ENCODE measurements around the gene CCDC14. TPM values are rescaled to one million over a fixed set of nuclear protein-coding genes. Genes with fewer than 3 reads are reported as not detected.
A peak's percentile ranks its signal among the peaks of the same experiment; 100 is the strongest.

CCDC14 gene
- total and polyA plus RNA-seq, 2 experiments from 2014 or later = 52.5 to 113 TPM

DNA sequence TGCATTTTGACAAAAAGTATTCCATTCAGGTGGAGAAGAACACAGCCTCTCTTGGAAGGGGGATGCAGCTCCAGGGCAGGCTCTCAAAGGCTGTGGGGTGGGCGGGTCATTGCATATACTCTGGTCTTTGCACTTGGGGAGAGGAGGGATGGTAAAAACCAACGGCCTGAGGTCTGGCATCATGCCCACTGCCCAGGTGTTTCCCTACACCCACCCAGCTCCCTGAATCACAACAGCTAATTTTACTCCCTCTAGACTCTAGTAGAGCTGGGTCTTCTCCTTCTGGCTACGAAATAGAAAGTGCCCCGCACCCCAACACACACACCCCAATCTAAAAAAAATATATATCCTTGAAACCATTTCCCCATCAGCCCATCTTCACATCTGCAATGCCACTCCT lies 77.9 kb downstream of the CCDC14 start:
- H3K9me3 Mint-ChIP-seq = no peaks in the 10 kb centered on the region; the same call in 2 of the 3 replicates
- no peaks in the 10 kb centered on the region; the same call in 1 of the 2 replicates for H4K20me1 ChIP-seq (replicated peaks; ENCODE audit: insufficient read depth)
- no peaks in the 10 kb centered on the region; the same call in 2 of the 3 replicates for H3K36me3 Mint-ChIP-seq (ENCODE audit: low read depth)
- H3K79me2 ChIP-seq (replicated peaks; ENCODE audit: insufficient read depth) = no peaks in the 10 kb centered on the region
- peak overlapping the region; percentile 94 for H3K4me3 ChIP-seq
- no peak overlapping the region for H3K27ac Mint-ChIP-seq
- peak overlapping the region; percentile 83 for H3K4me3 Mint-ChIP-seq
- H3K27me3 ChIP-seq (ENCODE audit: insufficient read depth) = peaks cover 13% of the 10 kb centered on the region
- H3K9me2 ChIP-seq (ENCODE audit: insufficient read depth) = peaks cover 8% of the 10 kb centered on the region; the same call in 1 of the 2 replicates
- peaks cover 21% of the 10 kb centered on the region for H3K4me1 ChIP-seq (ENCODE audit: insufficient read depth)
- peak overlapping the region; percentile 96 for H3K4me2 ChIP-seq
- ATAC-seq (no peak), DNase-seq (ENCODE audit: low spot score) (no peak)
- H3K27me3 Mint-ChIP-seq (ENCODE audit: insufficient read depth, low read depth, poor library complexity) = peaks cover 25% of the 10 kb centered on the region
- no peaks in the 10 kb centered on the region for H3K36me3 ChIP-seq (ENCODE audit: insufficient read depth)
- peaks cover 23% of the 10 kb centered on the region for H3K4me1 Mint-ChIP-seq
- H3K27ac ChIP-seq (ENCODE audit: low read depth) = no peak overlapping the region
- no peak for TF ChIP-seq ETS1 (IDR thresholded peaks at IDR 0.05)
- no peak for TF ChIP-seq EZH2 (IDR thresholded peaks at IDR 0.05; ENCODE audit: low read depth, unreplicated experiment)
- no peak for TF ChIP-seq NANOG (IDR thresholded peaks at IDR 0.05; ENCODE audit: borderline replicate concordance)
- TF ChIP-seq, protein P1, sequence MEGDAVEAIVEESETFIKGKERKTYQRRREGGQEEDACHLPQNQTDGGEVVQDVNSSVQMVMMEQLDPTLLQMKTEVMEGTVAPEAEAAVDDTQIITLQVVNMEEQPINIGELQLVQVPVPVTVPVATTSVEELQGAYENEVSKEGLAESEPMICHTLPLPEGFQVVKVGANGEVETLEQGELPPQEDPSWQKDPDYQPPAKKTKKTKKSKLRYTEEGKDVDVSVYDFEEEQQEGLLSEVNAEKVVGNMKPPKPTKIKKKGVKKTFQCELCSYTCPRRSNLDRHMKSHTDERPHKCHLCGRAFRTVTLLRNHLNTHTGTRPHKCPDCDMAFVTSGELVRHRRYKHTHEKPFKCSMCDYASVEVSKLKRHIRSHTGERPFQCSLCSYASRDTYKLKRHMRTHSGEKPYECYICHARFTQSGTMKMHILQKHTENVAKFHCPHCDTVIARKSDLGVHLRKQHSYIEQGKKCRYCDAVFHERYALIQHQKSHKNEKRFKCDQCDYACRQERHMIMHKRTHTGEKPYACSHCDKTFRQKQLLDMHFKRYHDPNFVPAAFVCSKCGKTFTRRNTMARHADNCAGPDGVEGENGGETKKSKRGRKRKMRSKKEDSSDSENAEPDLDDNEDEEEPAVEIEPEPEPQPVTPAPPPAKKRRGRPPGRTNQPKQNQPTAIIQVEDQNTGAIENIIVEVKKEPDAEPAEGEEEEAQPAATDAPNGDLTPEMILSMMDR (conservative IDR thresholded peaks at IDR 0.05; ENCODE audit: low read depth in 2 of 2) = no peak
- no peak for TF ChIP-seq STAT1 (IDR thresholded peaks at IDR 0.05; ENCODE audit: unreplicated experiment)
- TF ChIP-seq ZNF114 (CRISPR knock-in tag; IDR thresholded peaks at IDR 0.05) = no peak
- TF ChIP-seq ZNF331 (CRISPR knock-in tag; IDR thresholded peaks at IDR 0.05; ENCODE audit: low read depth) = no peak
- TF ChIP-seq EZH2phosphoT487 (IDR thresholded peaks at IDR 0.05; ENCODE audit: unreplicated experiment) = no peak
- no peak for TF ChIP-seq JUNB (IDR thresholded peaks at IDR 0.05; ENCODE audit: unreplicated experiment)
- TF ChIP-seq CREB1 (CRISPR knock-in tag; IDR thresholded peaks at IDR 0.05; ENCODE audit: low read depth) = no peak
- TF ChIP-seq, protein P2, sequence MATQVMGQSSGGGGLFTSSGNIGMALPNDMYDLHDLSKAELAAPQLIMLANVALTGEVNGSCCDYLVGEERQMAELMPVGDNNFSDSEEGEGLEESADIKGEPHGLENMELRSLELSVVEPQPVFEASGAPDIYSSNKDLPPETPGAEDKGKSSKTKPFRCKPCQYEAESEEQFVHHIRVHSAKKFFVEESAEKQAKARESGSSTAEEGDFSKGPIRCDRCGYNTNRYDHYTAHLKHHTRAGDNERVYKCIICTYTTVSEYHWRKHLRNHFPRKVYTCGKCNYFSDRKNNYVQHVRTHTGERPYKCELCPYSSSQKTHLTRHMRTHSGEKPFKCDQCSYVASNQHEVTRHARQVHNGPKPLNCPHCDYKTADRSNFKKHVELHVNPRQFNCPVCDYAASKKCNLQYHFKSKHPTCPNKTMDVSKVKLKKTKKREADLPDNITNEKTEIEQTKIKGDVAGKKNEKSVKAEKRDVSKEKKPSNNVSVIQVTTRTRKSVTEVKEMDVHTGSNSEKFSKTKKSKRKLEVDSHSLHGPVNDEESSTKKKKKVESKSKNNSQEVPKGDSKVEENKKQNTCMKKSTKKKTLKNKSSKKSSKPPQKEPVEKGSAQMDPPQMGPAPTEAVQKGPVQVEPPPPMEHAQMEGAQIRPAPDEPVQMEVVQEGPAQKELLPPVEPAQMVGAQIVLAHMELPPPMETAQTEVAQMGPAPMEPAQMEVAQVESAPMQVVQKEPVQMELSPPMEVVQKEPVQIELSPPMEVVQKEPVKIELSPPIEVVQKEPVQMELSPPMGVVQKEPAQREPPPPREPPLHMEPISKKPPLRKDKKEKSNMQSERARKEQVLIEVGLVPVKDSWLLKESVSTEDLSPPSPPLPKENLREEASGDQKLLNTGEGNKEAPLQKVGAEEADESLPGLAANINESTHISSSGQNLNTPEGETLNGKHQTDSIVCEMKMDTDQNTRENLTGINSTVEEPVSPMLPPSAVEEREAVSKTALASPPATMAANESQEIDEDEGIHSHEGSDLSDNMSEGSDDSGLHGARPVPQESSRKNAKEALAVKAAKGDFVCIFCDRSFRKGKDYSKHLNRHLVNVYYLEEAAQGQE (IDR thresholded peaks at IDR 0.05; ENCODE audit: unreplicated experiment) = no peak
- TF ChIP-seq POLR2AphosphoS5 (IDR thresholded peaks at IDR 0.05; ENCODE audit: low read depth) = no peak
- TF ChIP-seq ZNF462 (CRISPR knock-in tag; IDR thresholded peaks at IDR 0.05) = no peak
- peak overlapping the region; percentile 99 for H2AFZ ChIP-seq
- 0 out of 2 replicates have a peak, but pooled peaks cover 7% of the 10 kb centered on the region for H3F3A ChIP-seq (replicated peaks; ENCODE audit: low read depth)
